Measurements from ENCODE around the gene HNRNPA2B1. TPM values are rescaled to one million over a fixed set of nuclear protein-coding genes. Genes with fewer than 3 reads are reported as not detected.
"Not testable (repeated sequence)": the region's sequence is repeated elsewhere in the genome, so short reads cannot be mapped to it uniquely, and the experiment has no call there.

The HNRNPA2B1 gene
- total RNA-seq, 2 donors from 2014 or later, result 185 to 189 TPM

GRCh38 chr7:26178272-26178960 lies 22.1 kb downstream of the HNRNPA2B1 start:
- H3K36me3 ChIP-seq, result no peaks in the 10 kb centered on the region
- H3K9me3 ChIP-seq, result no peaks in the 10 kb centered on the region
- WGBS, result 74% methylated on average over 7 of the region's 7 CpGs
- TF ChIP-seq POLR2A (IDR thresholded peaks at IDR 0.05) (no peak), CTCF (IDR thresholded peaks at IDR 0.05) (no peak), POLR2AphosphoS5 (IDR thresholded peaks at IDR 0.05) (no peak)
- intact Hi-C loops (cut with DNase I), result no loop called here
- no peak overlapping the region for H3K27ac ChIP-seq
- H3K4me1 ChIP-seq (replicated peaks), result no peaks in the 10 kb centered on the region
- H3K4me3 ChIP-seq, result no peak overlapping the region
- H3K27me3 ChIP-seq (replicated peaks; ENCODE audit: insufficient read depth), result no peaks in the 10 kb centered on the region
- no peak for DNase-seq (ENCODE audit: low spot score)

- WGBS, result 91% methylated on average over 20 of the region's 20 CpGs
- intact Hi-C loops (cut with DNase I); DNase-seq (ENCODE audit: low spot score); H3K4me3 ChIP-seq; H3K9me3 ChIP-seq; H3K4me1 ChIP-seq (replicated peaks); H3K27ac ChIP-seq; H3K36me3 ChIP-seq; H3K27me3 ChIP-seq (replicated peaks; ENCODE audit: insufficient read depth): not testable (repeated sequence)
Observed at GRCh38 chr7:26177269-26177668, 23.3 kb downstream of the HNRNPA2B1 start.

- WGBS, result 93% methylated on average over 15 of the region's 26 CpGs
- intact Hi-C loops (cut with DNase I); H3K4me1 ChIP-seq (replicated peaks); H3K4me3 ChIP-seq; DNase-seq (ENCODE audit: low spot score); H3K36me3 ChIP-seq; H3K9me3 ChIP-seq; H3K27me3 ChIP-seq (replicated peaks; ENCODE audit: insufficient read depth); H3K27ac ChIP-seq: not testable (repeated sequence)
Observed at GRCh38 chr7:26176696-26177095, 23.9 kb downstream of the HNRNPA2B1 start.

GRCh38 chr7:26175903-26176302 lies 24.6 kb downstream of the HNRNPA2B1 start:
- intact Hi-C loops (cut with DNase I); H3K9me3 ChIP-seq; H3K27me3 ChIP-seq (replicated peaks; ENCODE audit: insufficient read depth); DNase-seq (ENCODE audit: low spot score); H3K27ac ChIP-seq; H3K36me3 ChIP-seq; H3K4me3 ChIP-seq; H3K4me1 ChIP-seq (replicated peaks): not testable (repeated sequence)
- 90% methylated on average over 2 of the region's 4 CpGs for WGBS

GRCh38 chr7:26172048-26172447 lies 28.5 kb downstream of the HNRNPA2B1 start:
- no peak for TF ChIP-seq CTCF (IDR thresholded peaks at IDR 0.05)
- intact Hi-C loops (cut with DNase I), result no loop called here
- Histone ChIP-seq H3K36me3 (no peaks in the 10 kb centered on the region), H3K27me3 (replicated peaks; ENCODE audit: insufficient read depth) (no peaks in the 10 kb centered on the region), H3K4me1 (replicated peaks) (no peaks in the 10 kb centered on the region), H3K9me3 (no peaks in the 10 kb centered on the region), H3K4me3 (no peak overlapping the region), H3K27ac (no peak overlapping the region)
- WGBS, result 88% methylated on average over 1 of the region's 1 CpG
- DNase-seq (ENCODE audit: low spot score), result no peak

- intact Hi-C loops (cut with DNase I), result no loop called here
- Histone ChIP-seq H3K27me3 (replicated peaks; ENCODE audit: insufficient read depth) (no peaks in the 10 kb centered on the region), H3K9me3 (no peaks in the 10 kb centered on the region), H3K4me1 (replicated peaks) (no peaks in the 10 kb centered on the region), H3K4me3 (no peak overlapping the region), H3K27ac (no peak overlapping the region), H3K36me3 (no peaks in the 10 kb centered on the region)
- 100% methylated on average over 2 of the region's 2 CpGs for WGBS
- no peak for TF ChIP-seq CTCF (IDR thresholded peaks at IDR 0.05)
- no peak for TF ChIP-seq POLR2A (IDR thresholded peaks at IDR 0.05)
- TF ChIP-seq POLR2AphosphoS5 (IDR thresholded peaks at IDR 0.05), result no peak
- no peak for DNase-seq (ENCODE audit: low spot score)
Observed at GRCh38 chr7:26171601-26172000, 28.9 kb downstream of the HNRNPA2B1 start.

Data from prostate gland (tissue), 2 donors.